CD4-positive, alpha-beta T cell treated with Interleukin-2 at 100 ng/mL for 4 hours (primary cell): Measurements from ENCODE around the gene EIF5B.

Experiments
- DNase-seq: peaks from one replicate; pipeline ENCODE4 v3.0.0-alpha.2; 2020; ENCODE audit warnings: low spot score

The EIF5B gene

DNA sequence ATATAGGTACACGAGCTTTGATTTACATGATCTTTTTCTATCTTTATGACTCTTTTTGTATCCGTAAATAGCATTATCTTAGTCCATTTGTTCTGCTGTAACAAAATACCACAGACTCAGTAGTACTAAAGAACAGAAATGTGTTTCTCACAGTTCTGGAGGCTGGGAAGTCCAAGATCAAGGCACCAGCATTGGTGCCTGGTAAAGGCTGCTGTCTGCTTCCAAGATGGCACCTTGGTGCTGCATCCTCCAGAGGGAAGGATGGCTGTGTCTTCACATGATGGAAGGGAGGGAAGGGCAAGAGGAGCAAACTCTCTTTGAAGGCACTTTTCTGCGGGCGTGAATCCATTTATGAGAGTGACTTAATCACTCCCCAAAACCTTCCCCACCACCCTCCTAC lies 36.0 kb downstream of the EIF5B start:
- DNase-seq = no peak

DNA sequence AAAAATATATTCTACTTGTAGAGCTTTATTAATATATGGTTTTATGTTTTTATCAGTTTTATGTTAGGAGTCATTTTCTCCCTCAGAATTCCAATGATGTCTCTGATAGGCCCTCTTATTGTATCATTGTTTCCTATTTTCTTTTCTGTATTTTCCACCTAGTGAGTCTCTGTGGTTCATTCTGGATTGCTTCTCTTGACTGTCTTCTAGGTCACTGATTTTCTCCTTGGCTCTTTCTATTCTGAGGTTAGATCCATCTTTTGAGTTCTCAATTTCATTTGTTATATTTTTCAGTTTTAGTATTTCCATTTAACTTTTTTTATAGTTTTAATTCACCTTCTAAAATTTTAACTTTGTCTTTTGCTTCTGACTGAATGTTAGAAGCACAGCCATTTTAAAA lies 37.6 kb downstream of the EIF5B start:
- no peak for DNase-seq

DNA sequence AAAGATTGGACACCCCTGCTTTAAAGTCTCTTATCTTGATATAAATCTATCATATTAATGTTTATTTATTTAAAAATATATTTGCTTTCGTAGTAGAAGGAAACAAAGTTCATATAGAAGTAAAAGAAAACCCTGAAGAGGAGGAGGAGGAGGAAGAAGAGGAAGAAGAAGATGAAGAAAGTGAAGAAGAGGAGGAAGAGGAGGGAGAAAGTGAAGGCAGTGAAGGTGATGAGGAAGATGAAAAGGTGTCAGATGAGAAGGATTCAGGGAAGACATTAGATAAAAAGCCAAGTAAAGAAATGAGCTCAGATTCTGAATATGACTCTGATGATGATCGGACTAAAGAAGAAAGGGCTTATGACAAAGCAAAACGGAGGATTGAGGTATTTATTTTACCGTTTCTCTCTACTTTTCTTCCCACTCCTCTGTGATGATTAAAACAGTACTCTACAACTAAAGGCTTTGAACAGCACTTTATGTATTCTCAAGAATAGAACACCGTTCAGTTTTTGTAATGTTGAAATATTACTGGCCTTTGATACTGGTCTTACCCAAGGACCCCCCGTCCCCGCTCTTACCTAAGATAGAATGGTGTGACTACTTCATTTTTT lies 39.2 kb downstream of the EIF5B start:
- DNase-seq = no peak

DNA sequence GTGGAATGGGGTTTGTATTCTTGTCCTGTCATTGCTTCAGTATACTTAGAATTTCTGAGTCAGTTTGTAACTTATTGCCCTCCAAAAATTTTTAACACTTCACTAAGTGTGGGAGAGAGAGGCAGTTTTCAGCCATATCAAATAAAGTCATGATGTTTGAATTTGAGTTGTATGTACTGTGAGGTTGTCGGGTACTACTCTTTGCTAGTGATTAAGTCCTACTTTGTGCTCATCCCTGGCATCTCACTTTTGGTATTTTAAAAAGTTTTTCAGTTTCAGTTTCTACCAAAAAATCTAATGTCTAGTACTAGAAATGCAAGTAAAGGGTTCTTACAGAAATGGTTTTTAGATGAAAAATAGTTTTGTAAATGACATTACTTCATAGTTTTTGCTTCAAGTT lies 40.7 kb downstream of the EIF5B start:
- no peak for DNase-seq

DNA sequence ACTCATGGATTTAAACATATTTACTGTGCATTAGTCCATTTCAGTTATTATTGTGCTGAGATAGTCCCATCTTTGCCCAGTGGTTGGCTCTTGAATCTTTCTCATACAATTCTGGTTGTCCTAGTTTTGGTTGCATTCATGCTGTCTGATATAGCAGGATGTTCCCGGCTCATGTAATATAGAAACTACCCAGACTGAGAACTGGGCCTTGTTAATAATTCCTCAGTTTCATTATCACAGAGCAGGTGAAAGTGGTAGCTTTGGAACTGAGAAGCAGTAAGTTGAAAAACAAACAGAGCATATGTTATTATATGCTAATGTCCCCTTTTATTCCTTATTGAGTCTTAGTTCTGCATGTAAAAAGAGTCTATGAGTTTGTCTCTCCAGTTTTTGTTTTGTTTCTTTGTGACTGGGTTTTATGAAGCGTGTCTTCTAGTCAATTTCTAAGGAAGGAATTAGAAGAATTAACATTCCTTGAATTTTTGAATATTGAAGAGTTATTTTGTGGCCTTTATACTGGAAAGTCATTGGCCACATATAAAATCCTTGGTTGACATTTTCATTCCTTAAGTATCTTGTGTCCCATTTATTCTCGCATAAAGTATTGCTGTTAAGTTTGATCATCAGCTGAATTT lies 43.3 kb downstream of the EIF5B start:
- no peak for DNase-seq

DNA sequence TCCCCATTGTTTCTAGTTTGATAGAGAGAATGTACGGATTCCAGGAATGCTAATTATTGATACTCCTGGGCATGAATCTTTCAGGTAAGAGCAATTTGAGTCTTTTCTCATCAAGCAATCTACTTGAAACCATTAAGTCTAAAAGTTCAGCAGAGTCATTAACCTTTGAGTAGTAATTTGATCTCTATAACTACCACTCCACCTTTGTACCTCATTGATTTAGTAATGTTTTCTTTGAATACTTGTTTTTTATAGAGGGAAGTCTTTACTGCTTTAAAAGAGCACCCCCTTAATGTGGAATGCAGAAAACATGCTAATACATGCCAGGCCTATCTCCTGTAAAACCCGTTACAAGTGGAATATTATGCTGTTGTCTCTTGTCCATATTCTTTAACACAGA lies 45.0 kb downstream of the EIF5B start:
- no peak for DNase-seq

DNA sequence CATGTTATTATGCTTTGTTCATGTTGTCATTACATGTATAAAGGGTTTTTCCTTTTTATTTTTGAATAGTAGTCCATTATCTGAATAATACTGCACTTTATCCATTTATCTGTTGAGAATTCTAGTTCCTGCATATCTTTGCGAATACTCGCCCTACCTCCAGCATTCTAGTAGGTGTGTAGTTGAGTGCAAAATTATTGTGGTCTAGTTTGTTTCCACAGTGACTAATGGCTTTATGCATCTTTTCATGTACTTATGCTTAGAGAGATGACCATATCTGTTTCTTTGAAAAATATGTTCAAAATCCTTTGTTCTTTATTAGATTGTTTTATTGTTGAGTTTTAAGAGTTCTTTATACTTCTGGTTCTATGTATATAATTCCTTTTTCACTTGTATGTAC lies 48.8 kb downstream of the EIF5B start:
- DNase-seq = no peak

DNA sequence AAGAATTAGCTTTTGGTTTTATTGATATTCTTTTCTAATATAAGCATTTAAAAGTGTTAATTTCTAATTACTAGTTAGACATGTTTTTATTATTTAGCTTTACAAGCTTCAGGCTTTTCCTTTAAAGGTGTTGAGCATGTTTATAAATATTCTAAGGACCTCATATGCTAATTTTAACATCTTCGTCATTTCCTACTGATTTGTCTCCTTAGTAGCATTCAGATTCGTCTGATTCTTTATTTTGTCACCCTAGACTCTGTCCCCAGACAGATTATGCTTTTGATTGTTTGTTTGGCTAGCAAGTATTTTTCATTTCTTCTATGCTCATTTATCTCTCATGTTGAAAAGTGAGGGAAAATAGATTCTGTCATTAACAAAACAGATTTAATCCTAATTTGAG lies 51.7 kb downstream of the EIF5B start:
- DNase-seq = no peak

DNA sequence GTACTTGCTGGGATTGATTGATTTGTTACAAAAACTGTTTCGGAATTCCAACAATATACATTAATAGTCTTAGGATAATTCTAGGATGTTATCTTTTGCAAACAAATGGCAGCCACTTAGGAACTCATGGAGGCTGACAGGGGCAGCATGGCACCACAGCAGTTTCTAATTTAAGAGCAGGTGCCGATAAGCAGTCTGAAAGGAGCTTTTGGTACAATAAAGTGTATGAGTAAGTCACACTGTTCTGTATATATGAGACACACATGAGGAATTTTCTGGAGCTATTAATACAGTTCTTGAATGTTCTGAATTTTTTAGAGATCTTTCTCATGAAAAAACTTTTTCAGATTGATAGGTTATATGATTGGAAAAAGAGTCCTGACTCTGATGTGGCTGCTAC lies 52.2 kb downstream of the EIF5B start:
- no peak for DNase-seq

DNA sequence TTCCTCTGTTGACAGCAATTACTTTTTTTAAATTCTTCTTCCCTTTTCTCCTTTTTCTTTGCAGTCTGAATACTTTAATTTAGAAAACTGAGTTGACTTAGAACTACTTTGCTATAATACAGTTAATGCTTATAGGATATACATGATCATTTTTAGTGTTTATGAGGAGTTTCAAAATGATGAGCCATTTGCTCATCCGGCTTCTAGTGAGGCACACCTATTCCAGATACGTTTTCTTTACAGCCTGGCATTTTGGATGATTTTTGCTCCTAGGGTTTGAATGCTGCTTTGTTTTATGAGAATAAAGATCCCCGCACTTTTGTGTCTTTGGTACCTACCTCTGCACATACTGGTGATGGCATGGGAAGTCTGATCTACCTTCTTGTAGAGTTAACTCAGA lies 52.8 kb downstream of the EIF5B start:
- DNase-seq = no peak

DNA sequence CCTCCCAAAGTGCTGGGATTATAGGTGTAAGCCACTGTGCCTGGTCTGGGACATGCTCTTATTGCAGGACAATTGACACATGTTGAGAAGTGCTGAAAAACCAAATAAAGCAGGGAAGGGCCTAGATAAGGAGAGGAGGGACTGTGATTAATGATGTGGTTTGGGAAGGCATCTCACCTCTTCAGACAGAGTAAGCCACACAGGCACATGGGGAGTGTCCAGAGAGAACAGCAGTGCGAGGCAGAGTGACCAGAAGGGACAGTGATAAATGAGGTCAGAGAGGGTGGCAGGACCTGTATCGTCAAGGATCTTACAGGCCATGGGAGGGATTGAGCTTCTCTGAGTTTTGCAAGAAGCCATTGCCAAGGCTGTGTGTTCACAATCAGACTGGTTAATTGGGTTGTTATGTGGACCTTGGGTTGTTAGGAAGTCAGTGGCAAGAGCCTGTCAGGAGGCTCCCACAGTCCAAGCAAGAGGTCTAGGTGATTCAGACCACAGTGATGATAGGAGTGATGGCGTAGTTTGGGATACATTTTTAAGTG lies 58.5 kb downstream of the EIF5B start:
- DNase-seq = no peak

DNA sequence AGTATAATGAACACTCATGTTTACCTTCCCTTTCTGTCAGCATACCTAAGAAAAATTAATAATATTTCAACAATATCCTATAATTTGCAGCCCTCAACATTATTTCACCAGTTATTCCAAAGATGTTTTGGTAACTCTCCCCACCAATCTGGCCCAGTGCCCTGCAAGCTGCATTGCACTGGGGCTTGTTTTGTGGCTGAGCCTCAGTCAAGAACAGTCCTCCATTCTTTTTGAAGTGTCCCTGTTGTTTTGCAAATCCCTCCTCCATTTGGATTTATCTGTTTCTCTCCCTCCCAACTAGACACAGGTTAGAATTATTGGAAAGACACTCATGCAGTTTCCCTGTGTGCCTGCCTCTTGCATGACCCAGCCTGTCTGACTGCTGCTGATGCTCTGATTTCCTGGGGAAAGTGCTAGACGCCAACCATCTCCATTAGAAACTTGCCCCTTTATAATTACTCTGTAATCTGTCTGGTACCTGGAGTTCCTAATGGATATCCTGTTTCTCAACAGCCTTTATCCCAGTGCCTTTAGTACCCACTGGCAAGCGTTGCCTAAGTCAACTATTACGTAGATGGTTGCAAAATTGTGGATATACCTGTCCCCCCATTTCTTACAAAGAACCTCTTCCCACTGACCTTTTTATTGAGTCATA lies 60.2 kb downstream of the EIF5B start:
- no peak for DNase-seq

DNA sequence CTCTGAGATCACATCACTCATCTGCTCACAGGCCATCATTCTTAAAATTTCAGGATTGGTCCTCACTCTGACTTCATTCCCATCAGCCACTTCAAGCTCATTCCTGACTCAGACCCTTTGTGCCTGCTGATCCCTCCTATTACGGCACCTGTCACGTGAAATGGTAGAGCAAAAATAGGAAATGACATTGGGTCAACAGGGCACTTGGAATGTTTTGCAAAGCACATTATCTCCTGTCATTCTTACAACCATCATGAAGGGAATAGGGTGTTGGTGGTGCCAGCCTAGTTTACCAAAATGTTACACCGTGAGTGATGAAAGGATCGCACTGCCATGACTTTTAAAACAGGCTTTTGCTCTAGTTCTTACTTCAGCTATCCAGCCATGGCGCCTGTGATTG lies 61.1 kb downstream of the EIF5B start:
- no peak for DNase-seq

DNA sequence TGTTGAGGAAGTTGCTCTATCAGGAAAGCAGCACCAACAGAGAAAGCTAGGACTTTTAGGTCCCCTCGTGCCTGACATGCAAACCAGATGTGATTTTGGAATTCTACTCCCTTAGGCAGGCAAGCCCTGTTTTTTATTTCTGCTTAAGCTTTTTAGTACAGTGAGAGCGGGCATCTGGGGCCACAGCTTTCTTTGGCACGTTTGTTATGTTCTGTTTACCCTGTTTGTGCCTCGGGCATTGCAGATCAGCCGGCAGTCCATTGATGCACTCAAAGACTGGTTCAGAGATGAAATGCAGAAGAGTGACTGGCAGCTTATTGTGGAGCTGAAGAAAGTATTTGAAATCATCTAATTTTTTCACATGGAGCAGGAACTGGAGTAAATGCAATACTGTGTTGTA lies 61.9 kb downstream of the EIF5B start:
- no peak for DNase-seq

DNA sequence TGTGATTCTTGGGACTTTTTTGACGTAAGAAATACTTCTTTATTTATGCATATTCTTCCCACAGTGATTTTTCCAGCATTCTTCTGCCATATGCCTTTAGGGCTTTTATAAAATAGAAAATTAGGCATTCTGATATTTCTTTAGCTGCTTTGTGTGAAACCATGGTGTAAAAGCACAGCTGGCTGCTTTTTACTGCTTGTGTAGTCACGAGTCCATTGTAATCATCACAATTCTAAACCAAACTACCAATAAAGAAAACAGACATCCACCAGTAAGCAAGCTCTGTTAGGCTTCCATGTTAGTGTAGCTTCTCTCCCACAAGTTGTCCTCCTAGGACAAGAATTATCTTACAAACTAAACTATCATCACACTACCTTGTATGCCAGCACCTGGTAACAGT lies 62.6 kb downstream of the EIF5B start:
- no peak for DNase-seq

DNA sequence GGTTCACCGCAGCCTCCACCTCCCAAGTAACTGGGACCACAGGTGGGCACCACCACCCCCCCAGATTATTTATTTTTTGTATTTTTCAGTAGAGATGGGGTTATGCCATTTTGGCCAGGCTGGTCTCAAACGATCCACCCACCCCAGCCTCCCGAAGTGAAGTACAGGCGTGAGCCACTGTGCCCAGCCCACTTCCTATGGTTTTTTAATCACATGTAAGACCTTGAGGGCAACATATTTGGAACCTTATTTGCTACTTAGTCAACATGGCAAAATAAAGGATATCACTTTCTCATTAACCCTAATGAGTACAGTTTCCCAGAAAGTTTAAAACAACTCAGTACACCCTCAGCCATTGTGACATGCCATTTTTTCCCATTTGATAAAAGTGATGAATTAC lies 64.7 kb downstream of the EIF5B start:
- DNase-seq = no peak

DNA sequence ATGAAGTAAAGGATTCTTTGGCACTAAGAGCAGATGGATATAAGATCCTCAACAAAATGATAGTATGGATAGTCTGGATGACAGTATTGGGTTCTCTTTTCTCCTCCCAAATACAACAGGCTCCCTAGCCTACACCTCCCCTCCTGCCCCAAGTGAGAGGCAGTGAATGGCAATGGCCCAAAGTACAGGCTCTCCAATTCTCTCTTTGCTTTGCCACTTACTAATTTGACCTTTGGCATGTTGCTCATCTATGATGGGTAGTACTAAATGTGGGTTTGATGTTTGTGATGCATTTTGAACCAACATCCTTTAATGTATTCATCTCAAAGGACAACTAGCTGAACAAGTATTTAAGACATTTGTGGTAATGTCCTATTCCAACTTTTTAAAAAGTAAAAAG lies 65.9 kb downstream of the EIF5B start:
- DNase-seq = no peak

DNA sequence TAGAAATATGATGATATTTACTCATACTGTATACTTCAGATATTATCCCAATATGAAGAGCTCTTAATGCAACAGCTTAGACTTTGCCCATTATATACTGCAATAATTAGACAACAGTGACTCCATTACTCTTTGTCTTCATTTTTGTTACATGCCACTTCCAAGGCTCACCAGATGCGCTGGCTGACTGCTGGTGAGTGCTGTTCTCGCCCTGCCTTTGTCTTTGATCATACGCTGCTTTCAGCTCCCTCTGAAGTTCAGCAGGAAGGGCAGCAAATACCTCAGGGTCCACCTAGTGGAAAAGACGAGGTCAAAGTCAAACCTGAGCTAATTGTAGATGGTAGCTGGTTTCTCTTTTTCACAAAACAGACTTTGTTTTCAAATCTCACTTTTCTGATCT lies 66.3 kb downstream of the EIF5B start:
- DNase-seq = no peak

DNA sequence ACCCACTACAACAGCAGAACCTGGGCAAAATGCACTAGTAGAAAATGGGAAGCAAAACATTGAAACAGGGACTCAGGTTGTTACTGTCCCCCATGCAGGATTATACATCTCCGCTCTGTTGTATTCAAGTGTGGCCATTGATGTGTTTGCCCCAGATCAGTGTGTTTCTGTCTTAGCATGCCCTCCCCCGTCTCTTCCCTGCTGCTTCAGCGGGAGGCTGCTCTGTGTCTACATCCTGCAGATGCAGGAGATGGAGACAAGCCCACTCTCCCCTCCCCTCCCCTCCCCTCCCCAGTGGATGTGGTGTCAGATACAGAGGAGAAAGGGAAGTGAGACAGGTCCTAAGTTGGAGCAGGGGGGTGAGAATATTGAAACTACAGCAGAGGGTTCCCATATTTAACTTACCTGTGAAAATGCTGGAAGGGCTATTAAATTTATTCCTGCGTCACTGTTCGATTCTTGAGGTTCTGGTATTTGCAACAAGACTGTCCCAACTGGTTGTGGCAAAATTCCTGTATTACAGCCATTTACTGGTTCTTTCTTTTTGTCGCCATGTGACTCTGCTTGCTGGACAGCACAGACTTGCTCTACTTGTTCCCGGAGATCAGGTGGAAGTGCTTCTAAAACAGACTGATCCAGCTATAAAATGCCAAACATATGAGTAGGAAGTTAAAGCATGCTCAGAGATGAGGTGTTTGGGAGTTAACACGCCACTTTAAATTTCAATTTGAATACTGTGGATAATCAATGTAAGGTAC lies 67.0 kb downstream of the EIF5B start:
- DNase-seq = no peak

DNA sequence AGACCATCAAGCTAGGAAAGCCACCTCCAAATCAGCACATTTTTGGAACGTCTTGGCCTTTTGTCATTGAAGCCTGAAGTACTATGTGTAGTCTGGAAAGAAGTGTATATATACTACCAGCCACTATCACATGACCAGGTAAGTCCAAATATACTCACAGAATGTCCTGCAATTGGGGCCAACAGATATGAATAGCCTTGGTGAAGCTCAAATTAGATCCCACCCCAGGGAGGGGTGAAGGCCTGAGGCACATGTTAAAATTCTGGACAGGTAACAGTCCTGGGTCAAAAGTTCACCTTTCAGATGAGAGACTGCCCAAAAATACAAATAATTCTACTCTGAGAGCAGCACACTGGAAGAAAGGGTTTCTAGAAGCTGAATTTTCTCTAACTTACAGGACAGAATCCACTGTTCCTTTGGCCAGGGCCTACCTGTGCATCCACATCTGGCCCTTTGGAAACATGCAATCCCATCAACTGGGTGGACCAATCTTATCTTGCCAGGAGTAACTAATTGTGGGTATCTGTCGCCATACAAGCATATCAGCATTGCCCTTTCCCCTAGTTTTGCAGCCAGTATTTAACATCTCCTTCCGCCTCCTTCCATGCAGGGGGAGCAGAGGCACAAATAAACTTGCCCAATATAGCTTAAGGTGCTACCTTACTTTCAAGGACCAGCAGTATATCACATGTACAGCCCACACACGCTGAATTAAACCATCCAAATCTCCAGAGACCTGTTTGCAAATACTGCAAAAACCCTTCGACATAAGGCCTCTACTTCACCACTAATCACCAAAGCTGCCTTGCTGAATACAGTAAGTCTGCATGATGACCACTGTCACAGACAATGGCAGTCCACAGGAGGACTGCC lies 67.8 kb downstream of the EIF5B start:
- no peak for DNase-seq

DNA sequence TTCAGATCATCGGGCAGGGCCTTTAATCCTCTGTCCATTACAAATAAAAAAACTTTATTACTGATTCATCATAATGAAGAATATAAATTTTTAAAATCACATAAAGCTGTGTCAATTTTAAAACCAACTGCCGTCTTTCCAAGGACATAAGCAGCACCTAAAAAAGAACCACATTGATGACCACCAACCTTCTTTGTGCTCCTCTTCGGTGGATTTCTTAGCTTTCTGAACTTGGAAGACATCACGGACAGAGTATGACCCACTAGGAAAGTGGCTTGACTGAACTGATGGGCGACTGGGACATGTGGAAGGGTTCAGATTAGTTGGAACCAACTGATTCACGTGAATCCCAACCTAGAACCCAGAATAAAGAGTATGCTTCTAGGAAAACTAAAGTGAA lies 68.9 kb downstream of the EIF5B start:
- DNase-seq = no peak

DNA sequence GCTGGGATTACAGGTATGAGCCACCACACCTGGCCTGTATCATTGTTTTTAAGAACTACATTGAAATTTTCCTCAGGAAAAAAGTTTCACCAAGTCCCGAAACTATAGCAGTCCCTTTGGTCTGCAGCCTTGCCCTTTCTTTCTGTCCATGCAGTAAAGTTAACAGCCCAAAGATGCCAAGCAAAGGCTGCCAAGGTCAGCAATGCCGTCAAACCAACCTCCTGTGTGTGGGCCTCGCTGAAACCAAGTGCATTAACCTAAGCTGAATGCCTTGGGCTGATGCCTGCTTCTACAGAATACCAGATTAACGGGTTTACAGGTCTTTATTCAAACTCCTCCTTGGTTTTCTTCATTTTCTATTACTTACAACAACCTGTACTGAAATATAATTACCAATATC lies 73.1 kb downstream of the EIF5B start:
- DNase-seq = no peak
